DOHH2 (cell line): ENCODE results near the gene UGT2A1.

Experiments used
- CTCF ChIP-seq: fragments of 200-600 bp; sonication (generic); IDR thresholded peaks from one replicate; pipeline ENCODE4 v1.5.1; 2014; ENCODE audit warnings: antibody characterized with exemption, mild to moderate bottlenecking, low read depth, low read length; ENCODE audit not compliant: poor library complexity, severe bottlenecking
- EZH2phosphoT487 ChIP-seq: fragments of 200-600 bp; sonication (generic); IDR thresholded peaks from 2 replicates; pipeline ENCODE4 v1.6.1; 2017; ENCODE audit warnings: borderline replicate concordance, mild to moderate bottlenecking, antibody characterized with exemption, low read length, moderate library complexity, mixed read lengths

- TF ChIP-seq CTCF (no peak), EZH2phosphoT487 (no peak)
These were observed 3.4 kb downstream of the UGT2A1 start for GRCh38 chr4:69649629-69650028.
